Fibroblast of skin of abdomen (primary cell): Measurements from ENCODE around the gene LAMB3.

Experiments used
- DNase-seq: peaks from one replicate; pipeline ENCODE4 v3.0.0-alpha.2; 2013

The LAMB3 gene

DNA sequence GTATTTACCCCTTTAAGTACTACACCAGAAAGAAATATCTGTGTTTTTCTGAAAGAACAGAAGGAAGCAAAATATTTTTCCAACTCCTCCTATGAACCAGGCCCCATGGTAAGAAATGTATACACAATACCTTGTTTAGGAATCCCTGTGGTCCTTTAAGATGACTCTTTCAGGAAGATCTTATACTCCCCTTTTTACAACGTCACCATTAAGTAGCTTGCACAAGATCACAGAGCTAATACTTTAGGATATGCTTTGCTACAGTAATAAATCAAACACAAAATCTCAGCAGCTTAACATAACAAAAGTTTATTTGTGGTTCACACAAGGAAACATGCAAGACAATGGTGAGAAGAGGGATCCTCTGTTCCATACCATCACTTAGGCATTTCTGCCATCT, 8.8 kb upstream of the LAMB3 start:
- no peak for DNase-seq

GRCh38 chr1:209659909-209660308, 7.7 kb upstream of the LAMB3 start:
- no peak for DNase-seq

- no peak for DNase-seq
Observed at GRCh38 chr1:209657918-209658317, 5.7 kb upstream of the LAMB3 start.

GRCh38 chr1:209657140-209657879, 5.1 kb upstream of the LAMB3 start:
- no peak for DNase-seq

DNA sequence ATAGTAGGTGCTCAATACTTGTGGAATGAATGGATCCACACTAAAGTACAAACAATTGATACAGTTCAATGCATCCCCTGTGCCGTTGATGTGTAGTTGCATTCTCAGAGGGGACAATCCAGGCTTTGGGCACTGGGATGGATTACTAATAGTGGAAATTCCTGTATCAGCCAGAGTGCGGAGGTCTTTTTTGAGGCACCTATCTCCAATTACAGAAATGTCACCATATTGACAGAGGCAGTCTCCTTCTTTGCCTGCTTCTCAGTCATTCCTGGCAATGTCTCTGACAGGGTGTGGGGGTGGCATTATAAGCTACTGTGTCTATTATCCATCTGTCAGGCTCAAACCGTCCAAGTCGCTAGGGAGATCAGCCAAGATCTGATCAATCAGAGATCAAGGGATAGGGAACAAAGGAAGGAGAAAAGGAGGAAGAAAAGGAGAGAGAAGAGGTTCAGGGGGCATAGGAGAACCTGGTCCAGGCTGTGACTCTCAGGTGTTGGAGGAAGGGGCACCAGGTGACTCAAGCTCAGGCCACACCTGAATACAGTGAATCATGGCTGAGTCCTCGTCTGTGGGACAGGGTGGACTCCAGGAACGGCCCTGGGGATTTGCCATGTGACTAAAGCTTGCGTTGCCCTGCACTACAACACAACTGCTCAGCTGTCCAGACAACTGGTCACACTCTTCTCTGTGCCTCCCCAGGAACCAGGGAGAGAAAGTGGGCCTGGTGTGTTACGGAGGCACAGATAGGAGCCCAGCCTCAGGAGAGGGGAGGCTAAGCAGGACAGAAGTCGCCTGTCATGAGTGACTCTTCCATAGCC, 3.4 kb upstream of the LAMB3 start:
- DNase-seq, result no peak

DNA sequence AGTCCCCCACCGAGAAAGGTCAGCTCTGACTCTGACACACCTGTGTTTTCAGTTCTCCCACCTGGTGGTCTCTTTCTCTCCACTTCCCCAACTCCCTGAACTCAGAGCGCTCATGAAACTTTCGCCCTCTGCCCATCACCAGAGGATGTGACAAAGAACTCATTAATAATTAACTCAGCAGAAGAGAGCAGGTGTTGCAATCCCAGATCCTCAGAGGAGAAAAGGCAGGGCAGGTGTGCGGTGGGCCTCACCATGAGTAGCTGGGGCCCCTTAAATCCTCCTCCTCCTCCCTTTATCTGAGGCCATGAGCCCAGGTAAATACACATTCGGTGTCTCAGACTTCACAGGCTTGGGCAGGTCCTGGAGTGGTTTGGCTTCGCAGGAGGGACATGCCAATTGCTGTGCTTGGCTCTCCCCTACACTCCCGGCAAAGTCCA, 1.7 kb upstream of the LAMB3 start:
- DNase-seq, result no peak

DNA sequence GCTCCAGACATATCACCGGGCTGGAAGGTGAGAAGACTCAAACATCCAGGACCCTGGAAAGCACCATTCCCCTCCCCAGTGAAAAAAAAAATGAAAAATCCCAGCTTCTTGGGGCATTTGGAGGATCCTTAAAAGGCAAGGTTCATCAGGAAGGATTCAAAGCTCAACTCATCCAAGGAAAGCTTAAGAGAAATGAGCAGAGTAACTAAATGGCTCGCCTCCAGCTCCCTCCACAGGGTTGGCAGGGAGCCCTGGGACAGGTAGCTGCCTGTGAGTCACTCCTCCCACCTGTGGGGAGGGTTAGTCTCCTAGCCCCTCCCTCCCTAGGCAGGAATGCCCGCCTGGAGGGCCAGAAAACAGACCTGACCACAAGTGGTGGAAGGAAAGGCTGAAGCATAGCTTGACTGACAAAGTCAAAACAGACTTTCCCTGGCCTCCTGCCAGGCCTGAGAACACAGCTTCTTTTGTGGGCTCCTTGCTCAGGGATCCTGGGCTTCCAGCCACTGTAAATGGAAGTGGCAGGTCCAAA, 712 bp upstream of the LAMB3 start:
- no peak for DNase-seq

DNA sequence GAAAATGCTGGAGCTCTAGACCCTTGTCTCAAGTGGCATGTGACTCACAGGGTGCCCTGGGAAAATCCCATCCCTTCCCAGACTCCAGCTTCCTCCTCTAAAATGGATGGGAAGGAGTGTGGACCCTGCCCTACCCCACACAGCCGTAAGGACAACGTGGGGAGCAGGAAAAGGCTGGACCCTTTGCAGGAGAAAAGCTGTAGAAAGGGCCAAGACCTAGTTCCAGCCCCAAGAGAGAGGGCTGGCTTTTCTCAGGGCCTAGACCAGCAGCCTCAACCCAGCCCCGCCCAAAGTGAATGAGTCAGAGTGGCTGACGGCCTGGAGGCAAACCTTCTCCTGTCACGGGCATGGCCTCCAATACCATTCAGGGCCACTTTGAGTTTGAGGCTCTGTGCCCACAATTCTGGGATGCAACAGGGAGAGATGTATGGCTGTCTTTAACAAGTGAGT, 1.1 kb downstream of the LAMB3 start:
- DNase-seq, result no peak

DNA sequence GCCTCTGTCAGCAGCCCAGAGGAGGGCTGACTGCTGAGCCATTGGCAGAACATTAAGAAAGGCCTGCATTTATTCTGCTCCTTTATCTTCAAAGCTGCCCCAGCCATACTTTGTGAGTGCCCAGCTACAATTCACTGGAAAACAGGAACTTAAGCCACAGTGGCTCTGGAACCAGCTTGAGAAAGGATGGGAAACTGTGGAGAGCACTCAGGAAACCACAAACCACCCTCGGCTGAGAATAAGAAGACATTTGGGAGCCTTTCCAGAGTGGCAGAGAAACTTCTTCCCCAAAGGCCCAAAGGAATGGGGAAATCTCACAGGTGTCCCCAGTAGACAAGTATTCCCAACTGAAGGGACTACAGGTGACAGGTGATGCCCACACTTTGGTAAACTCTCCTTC, 1.8 kb downstream of the LAMB3 start:
- no peak for DNase-seq

GRCh38 chr1:209648931-209649776, 3.1 kb downstream of the LAMB3 start:
- peak; percentile 86 for DNase-seq

GRCh38 chr1:209648346-209648745, 3.9 kb downstream of the LAMB3 start:
- no peak for DNase-seq

DNA sequence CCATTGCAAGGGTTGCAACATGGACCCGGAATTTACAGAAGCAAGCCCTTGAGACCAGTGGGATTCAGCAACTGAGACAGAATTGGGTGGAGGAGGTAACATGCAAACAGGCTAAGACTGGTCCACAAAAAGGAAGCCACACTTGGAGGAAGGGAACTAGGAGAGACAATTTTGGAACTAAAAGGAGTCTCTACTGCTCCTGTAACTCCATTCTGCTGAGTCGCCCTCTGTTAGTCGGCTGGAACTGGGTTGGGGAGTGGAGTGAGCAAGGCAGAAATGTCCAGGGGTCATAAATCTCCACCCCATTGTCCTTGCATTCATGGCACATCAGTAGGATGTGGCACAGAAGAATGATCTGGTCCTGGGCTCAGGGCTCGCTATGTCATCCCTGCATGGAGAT, 5.1 kb downstream of the LAMB3 start:
- no peak for DNase-seq

GRCh38 chr1:209646558-209646957, 5.7 kb downstream of the LAMB3 start:
- peak; percentile 68 for DNase-seq

GRCh38 chr1:209645574-209646452, 6.4 kb downstream of the LAMB3 start:
- DNase-seq, result no peak

GRCh38 chr1:209643285-209644020, 8.8 kb downstream of the LAMB3 start:
- DNase-seq, result peak; percentile 31

DNA sequence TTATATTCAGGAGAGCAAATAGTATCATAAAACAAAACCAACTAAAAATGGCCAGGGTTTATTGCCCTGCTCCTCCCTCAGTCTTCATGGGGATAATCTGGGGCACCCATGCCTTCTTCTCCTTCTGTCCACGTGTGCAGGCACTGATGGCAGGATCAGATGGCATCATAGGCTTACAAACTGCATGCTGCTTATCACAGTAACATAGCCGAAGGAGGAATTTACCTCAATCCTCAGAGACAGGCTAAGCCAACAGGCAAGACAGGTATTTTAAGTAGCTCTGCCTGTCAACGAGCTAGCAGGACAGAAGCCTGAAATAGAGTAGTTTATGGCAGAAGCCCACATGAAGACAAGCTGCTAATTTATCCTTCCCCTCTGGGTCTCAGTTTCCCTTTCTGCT, 9.4 kb downstream of the LAMB3 start:
- DNase-seq, result no peak

GRCh38 chr1:209641832-209642172, 10.4 kb downstream of the LAMB3 start:
- no peak for DNase-seq

GRCh38 chr1:209635850-209636249, 16.4 kb downstream of the LAMB3 start:
- no peak for DNase-seq

DNA sequence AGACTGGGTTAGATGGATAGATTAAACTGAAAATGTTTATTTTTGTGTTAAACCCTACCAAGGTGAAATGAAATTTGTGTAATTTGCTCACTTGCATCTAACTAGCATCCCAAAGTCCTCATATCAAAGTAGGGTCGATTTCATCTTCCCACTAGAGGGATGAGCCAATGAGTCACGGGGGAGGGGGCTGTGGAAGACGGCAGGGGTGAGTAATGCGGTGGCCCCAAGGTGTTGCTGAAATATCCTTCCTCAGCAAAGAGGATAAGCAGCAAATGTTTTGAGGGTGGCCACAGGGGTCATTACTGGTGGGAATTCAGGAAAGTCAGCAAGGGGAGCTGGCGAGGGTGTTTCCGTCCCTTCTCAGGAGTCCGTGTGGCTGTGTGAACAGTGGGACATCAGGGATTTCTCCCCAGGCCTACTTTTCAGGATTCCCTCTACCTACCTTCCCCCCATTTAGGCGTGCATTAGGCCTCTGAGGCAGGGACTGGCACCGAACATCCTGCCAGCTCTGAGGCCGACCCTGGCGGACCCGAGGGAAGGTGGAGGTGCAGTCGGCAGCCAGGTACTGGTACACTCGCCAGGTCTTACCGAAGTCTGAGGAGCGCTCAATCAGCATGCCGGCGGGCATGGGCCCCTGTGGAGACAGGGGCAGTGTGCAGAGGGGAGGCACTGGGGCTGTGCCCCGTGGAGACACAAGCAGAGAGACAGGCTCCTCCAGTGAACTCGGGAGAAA, 18.1 kb downstream of the LAMB3 start:
- DNase-seq, result no peak

DNA sequence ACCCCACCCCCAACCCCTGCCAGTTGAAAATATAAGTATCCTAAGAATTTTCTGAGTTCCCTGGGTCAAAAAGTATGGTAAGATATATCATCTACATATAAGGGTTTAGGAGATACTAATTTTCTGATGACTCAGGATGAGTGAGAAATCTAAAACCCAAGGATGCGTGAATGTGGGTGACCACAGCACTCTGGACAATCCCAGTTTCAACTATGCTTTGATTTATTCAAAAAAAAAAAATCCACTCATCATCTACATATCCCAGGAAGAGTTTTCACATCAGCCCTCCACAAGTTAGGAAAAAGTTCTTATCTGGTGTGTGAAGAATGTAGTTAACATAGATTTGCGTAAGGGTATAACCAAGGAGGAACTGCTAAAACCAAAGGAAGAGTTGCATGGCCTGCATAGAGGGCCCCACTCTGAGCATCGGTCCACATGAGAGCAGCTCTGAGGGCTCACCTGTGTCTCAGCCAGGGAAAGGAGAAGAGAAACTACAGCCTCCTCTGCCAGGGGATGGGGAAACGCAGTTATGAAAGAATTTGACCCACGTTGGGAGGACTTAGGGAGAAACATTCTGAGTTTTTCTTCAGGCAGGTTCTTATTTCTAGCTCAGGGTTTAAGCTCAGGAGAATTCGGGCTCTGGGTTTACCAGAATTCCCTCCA, 18.8 kb downstream of the LAMB3 start:
- peak; percentile 84 for DNase-seq
